HG03025 (cell line): ENCODE data around the gene LMF1.

Source experiments
- ATAC-seq: cut with Tn5 transposase; IDR thresholded peaks from one replicate; pipeline ENCODE4 v1.9.1; 2021; ENCODE audit warnings: mild to moderate bottlenecking, moderate library complexity; ENCODE audit not compliant: unreplicated experiment, low FRiP score

LMF1 gene

DNA sequence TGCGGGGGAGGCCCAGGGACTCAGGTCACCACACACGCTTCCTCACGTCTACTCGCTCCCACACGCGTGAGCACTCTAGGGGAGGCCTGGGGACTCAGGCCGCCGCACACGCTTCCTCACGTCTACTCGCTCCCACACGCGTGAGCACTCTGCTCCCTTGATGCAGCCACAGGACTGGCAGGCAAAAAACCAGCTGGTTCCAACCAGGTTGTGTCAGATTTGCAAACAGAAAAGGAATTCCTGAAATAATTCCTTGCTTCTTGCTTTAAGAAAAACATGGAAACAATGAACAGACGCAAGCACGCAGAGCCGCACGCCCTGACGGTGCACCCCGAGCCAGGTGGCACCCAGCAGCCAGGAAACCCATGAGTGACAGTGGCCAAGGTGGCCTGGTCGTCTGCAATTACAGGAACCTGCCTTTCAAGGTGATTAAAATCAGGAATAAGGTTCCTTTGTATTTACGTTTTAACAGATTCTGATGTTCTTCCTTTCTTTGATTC is 37.9 kb downstream of the LMF1 start:
- no peak for ATAC-seq

GRCh38 chr16:931626-932500 is 38.9 kb downstream of the LMF1 start:
- no peak for ATAC-seq

DNA sequence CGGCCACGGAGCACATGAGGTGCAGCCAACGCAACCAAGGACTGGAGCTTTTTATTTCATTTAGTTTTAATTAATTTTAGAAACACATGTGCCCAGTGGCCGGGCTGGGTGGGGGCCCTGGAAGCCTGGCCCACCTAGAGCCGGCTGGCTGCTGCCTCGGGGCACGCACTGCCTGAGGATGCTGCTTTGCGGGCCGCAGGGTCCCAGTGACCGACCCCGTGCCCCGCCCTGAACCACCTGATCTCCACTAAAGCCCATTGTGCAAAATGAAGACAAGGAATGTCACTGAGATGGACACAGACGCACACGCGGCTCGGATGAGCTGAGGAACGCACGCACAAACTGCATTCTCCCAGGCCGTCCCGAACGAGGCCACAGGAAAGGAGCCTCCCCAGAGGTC is 39.6 kb downstream of the LMF1 start:
- no peak for ATAC-seq

DNA sequence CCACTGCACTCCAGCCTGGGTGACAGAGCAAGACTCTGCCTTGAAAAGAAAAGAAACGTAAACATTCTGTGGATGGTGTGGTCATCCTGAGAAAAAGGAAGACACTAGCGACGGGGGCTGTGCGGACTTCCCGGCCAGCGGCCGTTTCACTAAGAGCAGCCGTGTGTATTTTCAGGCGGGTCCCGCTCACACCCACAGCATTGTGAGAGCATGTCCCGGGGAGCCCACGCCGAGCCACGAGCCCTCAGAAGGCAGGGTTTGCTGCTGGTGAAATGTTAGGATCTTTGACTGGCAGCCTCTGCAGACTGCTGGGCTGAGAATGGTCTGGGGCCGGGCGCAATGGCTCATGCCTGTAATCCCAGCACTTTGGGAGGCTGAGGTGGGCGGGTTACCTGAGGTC is 40.3 kb downstream of the LMF1 start:
- ATAC-seq, result no peak

DNA sequence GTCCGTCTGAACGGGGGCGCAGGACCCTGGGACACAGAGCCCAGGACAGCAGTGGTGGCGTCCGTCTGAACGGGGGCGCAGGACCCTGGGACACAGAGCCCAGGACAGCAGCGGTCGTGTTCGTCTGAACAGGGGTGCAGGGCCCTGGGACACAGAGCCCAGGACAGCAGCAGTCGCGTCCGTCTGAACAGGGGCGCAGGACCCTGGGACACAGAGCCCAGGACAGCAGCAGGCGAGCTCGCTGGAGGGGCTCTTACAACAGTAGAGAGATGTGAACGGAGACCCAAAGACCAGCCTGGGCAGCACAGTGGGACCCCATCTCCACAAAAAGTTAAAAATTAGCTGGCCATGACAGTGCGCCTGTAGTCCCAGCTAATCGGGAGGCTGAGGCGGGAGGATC is 40.7 kb downstream of the LMF1 start:
- ATAC-seq, result no peak

DNA sequence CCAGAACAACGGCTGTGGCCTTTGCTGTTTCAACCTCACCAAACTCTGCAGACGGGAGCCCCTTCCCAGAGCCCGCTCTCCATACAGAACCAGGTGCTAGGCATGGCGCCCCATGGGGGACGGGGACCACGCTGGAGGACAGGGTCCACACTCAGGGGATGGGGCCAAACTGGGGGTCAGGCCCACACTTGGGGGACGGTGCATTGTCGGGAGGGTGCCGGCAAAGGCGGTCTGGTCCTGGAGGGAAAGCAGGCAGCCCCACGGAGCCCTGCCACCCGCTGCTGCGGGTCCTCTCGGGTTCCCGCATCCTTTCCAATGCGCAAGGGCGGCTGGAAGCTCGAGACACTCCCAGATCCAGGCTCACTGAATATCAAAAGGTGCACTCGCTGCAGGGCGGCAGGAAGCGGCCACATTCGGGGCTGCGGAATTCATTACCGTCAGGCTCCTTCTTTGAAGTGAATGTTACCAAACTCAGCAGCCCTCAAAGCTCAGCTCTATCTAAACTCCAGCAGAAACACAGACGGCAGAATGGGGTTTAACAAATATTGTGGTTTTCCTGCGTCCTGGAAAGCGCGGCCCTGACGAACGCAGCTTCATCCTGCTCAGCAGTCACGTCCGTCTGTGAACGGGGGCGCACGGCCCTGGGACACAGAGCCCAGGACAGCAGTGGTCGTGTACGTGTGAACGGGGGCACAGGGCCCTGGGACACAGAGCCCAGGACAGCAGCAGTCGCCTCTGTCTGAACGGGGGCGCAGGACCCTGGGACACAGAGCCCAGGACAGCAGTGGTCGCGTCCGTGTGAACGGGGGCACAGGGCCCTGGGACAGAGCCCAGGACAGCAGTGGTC is 41.3 kb downstream of the LMF1 start:
- no peak for ATAC-seq

GRCh38 chr16:928526-928925 is 42.3 kb downstream of the LMF1 start:
- ATAC-seq, result no peak

GRCh38 chr16:927931-928330 is 42.9 kb downstream of the LMF1 start:
- no peak for ATAC-seq

GRCh38 chr16:927406-927805 is 43.4 kb downstream of the LMF1 start:
- no peak for ATAC-seq

DNA sequence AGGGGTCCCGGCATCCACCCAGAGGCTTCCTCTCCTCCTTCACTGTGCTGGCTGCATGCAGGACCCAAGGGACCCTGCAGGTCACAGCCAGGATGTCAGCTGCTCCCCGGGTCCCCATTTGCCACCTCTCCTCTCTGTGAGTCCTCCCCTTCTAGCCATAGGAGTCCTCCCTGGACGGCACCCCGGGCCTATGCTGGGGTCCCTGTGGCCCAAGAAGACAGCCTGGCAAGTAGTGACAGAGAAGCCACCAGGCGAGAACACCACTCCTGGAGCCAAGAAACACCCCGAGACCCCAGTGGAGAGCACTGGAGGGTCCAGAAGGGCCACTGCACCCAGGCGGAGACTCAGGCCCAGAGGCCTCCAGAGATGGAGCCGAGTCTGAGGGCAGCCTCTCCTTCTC is 44.1 kb downstream of the LMF1 start:
- ATAC-seq, result no peak

DNA sequence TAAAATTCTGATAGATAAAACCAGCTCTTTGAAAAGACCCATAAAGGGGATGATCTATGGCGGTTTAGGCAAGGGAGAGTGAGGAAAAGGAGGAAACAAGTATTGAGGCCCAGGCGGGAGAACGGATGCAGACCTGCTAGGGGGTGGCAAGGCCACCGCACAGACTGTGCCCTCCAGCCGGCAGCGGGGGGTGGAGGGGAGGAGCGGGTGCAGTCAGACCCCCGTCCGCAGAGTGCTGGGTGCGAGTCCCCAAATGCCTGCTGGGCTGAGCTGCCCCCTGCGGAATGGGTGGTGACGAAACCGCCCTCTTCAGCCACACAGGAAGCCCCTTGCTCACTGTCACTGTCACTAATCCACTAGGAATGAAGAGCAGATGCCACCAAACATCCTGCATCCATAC is 46.0 kb downstream of the LMF1 start:
- no peak for ATAC-seq

DNA sequence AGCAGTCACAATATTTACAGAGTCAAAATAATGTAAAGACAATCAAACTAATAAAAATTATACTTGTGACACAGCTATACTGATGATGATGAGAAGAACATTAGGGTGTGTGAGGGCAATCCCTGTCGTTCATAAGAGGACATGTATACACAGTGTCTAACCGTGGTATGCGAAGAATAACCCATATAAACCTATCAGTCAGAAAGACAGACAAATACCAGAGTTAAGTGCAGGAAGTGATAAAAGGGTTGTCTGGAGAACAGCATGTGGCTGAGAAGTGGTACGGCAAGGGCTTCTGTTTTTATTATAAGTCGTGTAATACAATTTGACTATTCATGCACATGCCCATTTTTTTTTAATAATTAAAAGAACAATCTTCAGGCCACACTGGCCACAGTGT is 46.7 kb downstream of the LMF1 start:
- no peak for ATAC-seq

GRCh38 chr16:923184-923583 is 47.6 kb downstream of the LMF1 start:
- ATAC-seq, result no peak

GRCh38 chr16:922051-922450 is 48.7 kb downstream of the LMF1 start:
- ATAC-seq, result no peak

DNA sequence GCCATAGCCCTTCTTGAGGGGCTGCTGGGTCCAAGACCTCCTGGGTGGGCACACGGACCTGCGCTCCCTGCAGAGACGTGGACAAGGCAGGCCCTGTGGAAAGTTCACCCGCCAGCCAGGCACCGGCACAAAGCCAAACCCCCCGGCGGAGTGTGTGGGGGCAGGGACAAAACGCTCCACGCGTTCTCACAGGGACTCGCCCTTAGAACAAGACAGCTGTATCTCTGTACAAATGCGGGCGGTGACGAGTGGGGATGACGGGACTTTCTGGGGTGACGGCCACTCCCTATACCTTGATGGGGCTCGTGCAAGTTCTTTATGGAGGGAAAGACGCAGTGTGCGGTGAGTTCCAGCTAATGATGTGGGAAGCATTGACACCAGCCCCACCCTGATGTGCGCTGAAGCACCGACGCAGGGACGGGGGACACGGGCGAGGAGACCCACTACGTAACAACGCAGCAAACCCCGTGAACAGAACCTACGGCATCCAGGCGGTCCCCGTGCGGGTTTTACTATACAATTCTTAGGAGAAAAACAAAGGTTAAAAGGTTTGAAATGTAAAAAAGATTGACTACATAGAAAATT is 49.4 kb downstream of the LMF1 start:
- no peak for ATAC-seq

- no peak for ATAC-seq
Observed at GRCh38 chr16:920717-921116, 50.1 kb downstream of the LMF1 start.

- ATAC-seq, result no peak
Observed at GRCh38 chr16:920051-920681, 50.6 kb downstream of the LMF1 start.

DNA sequence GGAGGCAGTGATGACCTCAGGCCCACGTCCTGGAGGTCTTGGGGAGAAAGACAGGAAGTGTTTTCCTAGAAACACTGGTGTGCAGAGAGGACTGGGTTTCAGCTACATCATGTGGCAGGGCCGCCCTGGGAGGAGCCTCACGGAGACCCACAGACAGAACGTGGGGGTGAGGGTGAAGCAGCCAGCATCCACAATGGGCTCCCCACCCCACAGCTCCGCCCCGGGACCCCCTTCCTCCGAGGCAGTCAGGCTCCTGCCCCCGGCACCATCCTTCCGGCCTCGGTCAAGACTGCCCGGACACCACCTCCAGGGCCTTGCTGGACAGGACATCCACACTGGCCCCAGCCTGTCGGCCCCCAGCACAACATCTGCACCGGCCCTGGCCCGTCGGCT is 51.1 kb downstream of the LMF1 start:
- ATAC-seq, result no peak

- ATAC-seq, result no peak
Observed at GRCh38 chr16:918741-919657, 51.8 kb downstream of the LMF1 start.

- ATAC-seq, result no peak
Observed at GRCh38 chr16:918068-918467, 52.7 kb downstream of the LMF1 start.
